A673 (cell line): ENCODE results near the gene COA7. TPM values are rescaled to one million over a fixed set of nuclear protein-coding genes. Genes with fewer than 3 reads are reported as not detected.

Experiments used
- BruUV-seq: library from RNA; stranded (reverse); fragments of 400-500 nt; replicated peaks from 2 replicates; lab custom pipeline; 2021; lab: Mats Ljungman, UMichigan
- CTCF ChIA-PET: fragments of 300-600 bp; sonication (Branson Sonifier 250); formaldehyde crosslinking; loops from one replicate; lab custom pipeline; 2022; ENCODE audit warnings: antibody characterized with exemption; lab: Charles Lee
- POLR2A ChIA-PET: fragments of 300-600 bp; sonication (Branson Sonifier 250); formaldehyde crosslinking; loops from one replicate; lab custom pipeline; 2022; ENCODE audit warnings: antibody characterized with exemption; ENCODE audit not compliant: low non-redundant PET; lab: Charles Lee
- DNase-seq: peaks from one replicate; pipeline ENCODE4 v3.0.0-alpha.2; 2015; ENCODE audit warnings: low spot score
- H3K27ac ChIP-seq: fragments of 200-600 bp; sonication (generic); 2 replicates; pipeline ENCODE4 v1.5.1; 2016; ENCODE audit warnings: mixed run types, low read depth, mild to moderate bottlenecking, mixed read lengths, antibody characterized with exemption, low read length; ENCODE audit not compliant: poor library complexity, severe bottlenecking
- H3K27me3 ChIP-seq: fragments of 200-600 bp; sonication (generic); replicated peaks from 2 replicates; pipeline ENCODE4 v1.6.1; 2017; ENCODE audit warnings: mixed run types, low read depth, mild to moderate bottlenecking, mixed read lengths, antibody characterized with exemption, low read length; ENCODE audit not compliant: insufficient read depth, poor library complexity
- H3K36me3 ChIP-seq: fragments of 200-600 bp; sonication (generic); 2 replicates; pipeline ENCODE4 v1.6.1; 2016; ENCODE audit warnings: mixed run types, mild to moderate bottlenecking, mixed read lengths, antibody characterized with exemption, low read length; ENCODE audit not compliant: insufficient read depth, poor library complexity, severe bottlenecking
- H3K4me1 ChIP-seq: fragments of 200-600 bp; sonication (generic); 2 replicates; pipeline ENCODE4 v1.6.1; 2017; ENCODE audit warnings: mixed run types, mild to moderate bottlenecking, mixed read lengths, antibody characterized with exemption, low read length; ENCODE audit not compliant: insufficient read depth, poor library complexity, severe bottlenecking
- H3K4me3 ChIP-seq: fragments of 200-600 bp; sonication (generic); 2 replicates; pipeline ENCODE4 v1.5.1; 2016; ENCODE audit warnings: low read depth, mixed run types, mild to moderate bottlenecking, mixed read lengths, low read length; ENCODE audit not compliant: poor library complexity, severe bottlenecking
- H3K9me3 ChIP-seq: fragments of 200-600 bp; sonication (generic); 2 replicates; pipeline ENCODE4 v1.6.1; 2016; ENCODE audit warnings: mixed run types, low read depth, mild to moderate bottlenecking, mixed read lengths, antibody characterized with exemption, low read length; ENCODE audit not compliant: poor library complexity, severe bottlenecking
- CTCF ChIP-seq: fragments of 300-800, 200-600 bp; sonication (generic); conservative IDR thresholded peaks from 2 replicates; pipeline ENCODE4 v1.5.1; 2017; ENCODE audit warnings: low read depth, mild to moderate bottlenecking, antibody characterized with exemption, low read length, moderate library complexity, mixed read lengths
- EZH2 ChIP-seq: fragments of 200-600 bp; sonication (generic); IDR thresholded peaks from 2 replicates; pipeline ENCODE4 v1.6.1; 2017; ENCODE audit warnings: borderline replicate concordance, low read depth, mild to moderate bottlenecking, mixed read lengths, antibody characterized with exemption, low read length; ENCODE audit not compliant: poor library complexity, severe bottlenecking
- intact Hi-C: fragments of 100-400 bp; cut with micrococcal nuclease; formaldehyde crosslinking; loops from one replicate; pipeline ENCODE4 v1.10.0; 2022; ENCODE audit not compliant: unreplicated experiment
- total RNA-seq: library from RNA; stranded (reverse); gene quantifications from 2 replicates; pipeline ENCODE4 v1.2.3, GENCODE V29; 2021

Gene COA7
- total RNA-seq, 1 experiment from 2014 or later, result 53.4 TPM

DNA sequence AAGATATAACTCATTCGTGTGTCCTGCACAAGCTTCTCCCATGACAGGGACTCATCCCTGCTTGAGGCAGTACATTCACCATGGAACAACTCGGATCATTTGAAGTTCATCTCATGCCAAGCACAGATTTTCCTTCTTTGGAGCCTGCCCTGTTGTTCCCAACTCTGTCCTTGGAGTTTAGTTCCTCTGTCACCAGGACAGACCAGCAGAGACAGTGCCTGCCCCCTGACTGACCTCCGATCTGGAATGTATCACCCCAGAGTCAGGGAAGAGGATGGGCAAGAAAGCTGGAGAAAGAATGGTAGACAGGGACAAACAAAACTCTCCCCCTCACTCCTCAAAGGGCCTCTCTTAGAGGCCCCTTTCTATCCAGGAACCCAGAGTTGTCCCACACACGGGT lies 60.2 kb downstream of the COA7 start:
- POLR2A ChIA-PET, result interaction anchor here (0.7 kb wide), 1 partner anchor 584 kb away, joined by 6 read pairs; no protein-coding TSS in a partner anchor
- no peak for DNase-seq
- no peaks in the 10 kb centered on the region for H3K4me1 ChIP-seq
- H3K27me3 ChIP-seq, result peaks cover 15% of the 10 kb centered on the region
- H3K4me3 ChIP-seq, result no peak overlapping the region
- H3K9me3 ChIP-seq, result no peaks in the 10 kb centered on the region
- TF ChIP-seq EZH2 (no peak), CTCF (no peak)
- intact Hi-C loops, result no loop called here
- H3K36me3 ChIP-seq, result no peaks in the 10 kb centered on the region
- CTCF ChIA-PET, result no interaction called here
- no peak overlapping the region for H3K27ac ChIP-seq
- BruUV-seq, result no TSS peak

DNA sequence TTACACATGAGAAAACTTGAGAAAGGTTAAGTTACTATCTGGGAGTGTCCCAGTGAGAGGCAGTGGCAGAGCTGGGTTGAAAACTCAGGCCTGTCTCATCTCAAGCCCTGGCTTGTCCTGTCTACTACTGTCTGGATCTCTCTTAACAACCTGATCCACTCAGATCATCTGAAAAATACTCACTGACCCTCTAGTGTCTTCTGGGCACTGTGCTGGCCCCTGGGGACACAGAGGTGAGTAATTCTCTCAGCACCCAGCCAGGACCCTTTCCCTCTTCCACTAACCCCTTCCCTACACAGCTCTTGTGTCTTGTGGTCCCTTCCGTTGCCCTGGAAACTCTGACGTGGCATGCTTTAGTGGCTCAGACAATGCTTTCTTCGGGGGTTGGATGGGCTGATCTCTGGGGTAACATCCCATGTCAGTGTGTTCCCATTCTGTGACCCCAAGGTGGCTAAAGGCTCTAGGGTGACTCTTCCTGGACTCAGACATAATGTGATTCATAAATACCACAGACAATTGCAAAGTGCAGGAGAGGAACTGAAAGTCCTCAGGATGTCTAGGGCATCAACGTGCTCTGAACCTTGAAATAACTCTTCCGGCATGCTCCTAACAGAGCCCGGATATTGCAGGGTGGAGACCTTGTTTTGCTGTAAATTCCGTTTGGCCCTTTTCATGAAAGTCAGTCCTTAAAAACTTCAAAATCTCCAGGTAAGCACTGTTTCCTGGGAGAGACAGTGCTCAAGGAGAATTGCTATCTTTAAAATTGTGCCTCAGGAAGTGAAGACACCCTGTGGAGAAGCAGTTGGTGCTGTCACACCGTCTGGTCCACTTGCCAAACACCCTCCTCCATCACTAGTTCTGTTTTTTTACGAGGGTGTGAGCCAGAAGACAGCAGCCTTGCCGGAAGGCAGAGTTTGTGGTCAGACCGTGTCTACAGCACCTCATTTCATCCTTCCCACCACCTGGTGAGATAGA lies 61.1 kb downstream of the COA7 start:
- POLR2A ChIA-PET, result no interaction called here
- DNase-seq, result no peak
- BruUV-seq, result no TSS peak
- Histone ChIP-seq H3K4me1 (no peaks in the 10 kb centered on the region), H3K27me3 (peaks cover 21% of the 10 kb centered on the region), H3K27ac (no peak overlapping the region), H3K4me3 (no peak overlapping the region), H3K9me3 (no peaks in the 10 kb centered on the region), H3K36me3 (no peaks in the 10 kb centered on the region)
- intact Hi-C loops, result no loop called here
- CTCF ChIA-PET, result no interaction called here
- TF ChIP-seq CTCF (no peak), EZH2 (no peak)

DNA sequence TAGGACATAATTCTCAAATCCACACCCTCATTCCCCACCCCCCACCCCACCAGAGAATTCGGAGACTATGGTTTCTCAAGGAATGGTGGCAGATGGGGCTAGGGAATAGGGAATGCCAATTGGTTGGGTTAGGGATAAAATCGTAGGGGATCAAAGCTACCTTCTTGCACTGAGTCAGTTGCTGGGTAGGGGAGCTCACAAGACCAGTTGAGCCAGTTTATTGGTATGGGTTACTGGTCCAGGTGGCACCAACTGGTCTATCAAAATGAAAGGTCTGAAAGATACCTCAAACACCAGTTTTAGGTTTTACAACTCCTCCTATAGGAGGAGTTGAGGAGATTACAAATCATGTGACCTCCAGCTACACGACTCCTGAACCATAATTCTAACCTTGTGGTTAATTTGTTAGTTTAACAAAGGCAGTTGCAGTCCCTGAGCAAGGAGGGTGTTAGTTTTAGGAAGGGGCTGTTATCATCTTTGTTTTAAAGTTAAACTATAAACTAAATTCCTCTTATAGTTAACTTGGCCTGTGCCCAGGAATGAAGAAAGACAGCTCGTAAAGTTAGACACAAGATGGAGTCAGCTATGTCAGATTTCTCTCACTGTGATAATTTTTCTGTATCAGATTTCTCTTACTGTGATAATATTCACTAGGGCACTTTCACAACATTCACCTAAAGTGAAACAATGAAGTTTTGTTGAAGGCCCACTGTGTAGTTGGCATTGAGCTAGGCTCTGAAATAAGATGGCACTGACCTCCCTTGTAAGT lies 62.6 kb downstream of the COA7 start:
- Histone ChIP-seq H3K36me3 (no peaks in the 10 kb centered on the region), H3K4me1 (no peaks in the 10 kb centered on the region), H3K27ac (no peak overlapping the region), H3K9me3 (no peaks in the 10 kb centered on the region), H3K4me3 (no peak overlapping the region), H3K27me3 (peaks cover 21% of the 10 kb centered on the region)
- DNase-seq, result no peak
- intact Hi-C loops, result no loop called here
- ChIA-PET POLR2A (no interaction called here), CTCF (no interaction called here)
- TF ChIP-seq CTCF (no peak), EZH2 (no peak)
- BruUV-seq, result no TSS peak
